SU-DHL-6 (cell line): Measurements from ENCODE around the gene GRIA2.

Experiments used
- EZH2phosphoT487 ChIP-seq: fragments of 200-600 bp; sonication (generic), shearing (Covaris generic); conservative IDR thresholded peaks from 2 replicates; pipeline ENCODE4 v1.6.1; 2018; ENCODE audit warnings: mild to moderate bottlenecking, antibody characterized with exemption, low read length, moderate library complexity, mixed read lengths
- TF ChIP-seq, protein P1 (sequence below): fragments of 200-600 bp; sonication (generic); IDR thresholded peaks from one replicate; pipeline ENCODE4 v1.5.1; 2017; ENCODE audit warnings: antibody characterized with exemption, mild to moderate bottlenecking, low read length, moderate library complexity; ENCODE audit not compliant: insufficient read depth, poor library complexity, severe bottlenecking

DNA sequence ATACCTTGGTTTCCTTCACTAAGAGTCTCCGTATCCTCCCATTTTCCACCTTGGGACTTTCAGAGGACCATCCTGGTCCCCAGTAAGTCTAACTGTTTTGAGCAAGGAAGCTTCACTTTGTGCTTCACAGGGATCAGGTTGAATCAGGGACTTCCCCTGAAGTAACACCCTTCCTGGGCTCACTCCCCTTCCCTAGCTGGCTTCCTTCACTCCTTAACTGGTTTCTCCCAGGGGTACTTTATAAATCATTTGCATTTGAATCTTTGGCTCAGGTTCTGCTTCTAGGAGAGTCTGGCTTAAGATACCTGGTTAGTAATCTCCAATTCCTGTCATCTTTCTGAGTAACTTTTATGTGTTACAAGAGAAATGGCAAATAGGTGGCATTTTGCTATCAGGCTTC is 24.5 kb upstream of the GRIA2 start:
- TF ChIP-seq, protein P1, sequence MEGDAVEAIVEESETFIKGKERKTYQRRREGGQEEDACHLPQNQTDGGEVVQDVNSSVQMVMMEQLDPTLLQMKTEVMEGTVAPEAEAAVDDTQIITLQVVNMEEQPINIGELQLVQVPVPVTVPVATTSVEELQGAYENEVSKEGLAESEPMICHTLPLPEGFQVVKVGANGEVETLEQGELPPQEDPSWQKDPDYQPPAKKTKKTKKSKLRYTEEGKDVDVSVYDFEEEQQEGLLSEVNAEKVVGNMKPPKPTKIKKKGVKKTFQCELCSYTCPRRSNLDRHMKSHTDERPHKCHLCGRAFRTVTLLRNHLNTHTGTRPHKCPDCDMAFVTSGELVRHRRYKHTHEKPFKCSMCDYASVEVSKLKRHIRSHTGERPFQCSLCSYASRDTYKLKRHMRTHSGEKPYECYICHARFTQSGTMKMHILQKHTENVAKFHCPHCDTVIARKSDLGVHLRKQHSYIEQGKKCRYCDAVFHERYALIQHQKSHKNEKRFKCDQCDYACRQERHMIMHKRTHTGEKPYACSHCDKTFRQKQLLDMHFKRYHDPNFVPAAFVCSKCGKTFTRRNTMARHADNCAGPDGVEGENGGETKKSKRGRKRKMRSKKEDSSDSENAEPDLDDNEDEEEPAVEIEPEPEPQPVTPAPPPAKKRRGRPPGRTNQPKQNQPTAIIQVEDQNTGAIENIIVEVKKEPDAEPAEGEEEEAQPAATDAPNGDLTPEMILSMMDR: no peak
- TF ChIP-seq EZH2phosphoT487: no peak
